Measurements from ENCODE around the gene SAMD8.

SAMD8 gene

DNA sequence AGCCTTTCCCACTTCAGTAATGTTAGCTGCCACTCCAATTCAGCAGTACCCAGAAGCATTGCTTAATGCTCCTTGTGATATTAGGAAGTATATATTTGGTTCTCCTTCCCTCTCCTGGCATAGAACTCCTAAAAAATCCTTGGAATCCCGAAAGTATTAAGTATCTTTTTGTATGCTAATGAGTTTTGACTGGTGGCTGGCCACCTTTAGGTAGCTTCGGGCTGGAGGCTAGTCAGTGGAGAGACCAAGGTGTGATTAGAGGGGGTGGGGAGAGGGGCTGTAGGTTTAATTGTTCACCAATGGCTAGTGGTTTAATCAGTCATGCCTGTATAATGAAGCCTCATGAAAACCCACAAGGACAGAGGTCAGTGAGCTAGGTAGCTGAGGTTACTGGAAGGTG is 112.1 kb downstream of the SAMD8 start:
- DNase-seq (ENCODE audit: low read depth in 2 of 2): no peak

DNA sequence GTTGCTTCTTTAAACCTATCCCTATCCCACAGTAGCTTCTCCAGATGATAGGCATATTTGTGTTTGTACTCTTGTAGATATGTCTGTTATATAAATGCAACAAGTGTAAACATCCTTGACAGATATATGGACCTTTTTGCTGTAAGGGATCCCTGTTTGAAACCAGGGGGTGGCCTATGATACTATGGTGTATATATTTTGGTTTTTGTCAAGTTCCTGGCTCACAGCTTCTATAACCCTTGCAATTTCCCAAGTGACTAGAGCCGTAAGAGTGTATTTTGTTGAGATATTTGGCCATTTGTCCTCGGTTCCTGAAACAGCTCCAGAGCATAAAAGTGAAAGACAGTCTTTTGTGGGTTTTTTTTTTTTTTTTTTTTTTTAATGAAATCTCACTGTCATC is 114.6 kb downstream of the SAMD8 start:
- DNase-seq (ENCODE audit: low read depth in 2 of 2): no peak

GRCh38 chr10:75226656-75227055 is 115.2 kb downstream of the SAMD8 start:
- DNase-seq (ENCODE audit: low read depth in 2 of 2): no peak

DNA sequence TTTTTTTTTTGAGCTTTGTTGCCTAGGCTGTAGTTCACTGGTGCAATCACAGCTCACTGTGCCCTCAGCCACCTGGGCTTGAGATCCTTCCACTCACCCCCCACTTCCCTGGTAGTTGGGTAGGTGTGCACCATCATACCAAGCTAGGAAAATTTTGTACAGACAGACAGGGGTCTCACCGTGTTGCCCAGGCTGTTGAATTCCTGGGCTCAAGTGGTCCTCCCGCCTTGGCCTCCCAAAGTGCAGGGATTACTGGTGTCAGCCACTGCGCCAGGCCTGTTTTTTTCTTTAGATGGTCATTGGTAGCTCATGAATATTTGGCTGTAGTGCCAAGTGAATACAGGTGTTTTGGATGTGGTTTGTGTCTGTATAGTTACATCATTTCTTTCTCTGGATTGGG is 116.8 kb downstream of the SAMD8 start:
- no peak for DNase-seq (ENCODE audit: low read depth in 2 of 2)

- DNase-seq (ENCODE audit: low read depth in 2 of 2): no peak
These were observed 117.4 kb downstream of the SAMD8 start for GRCh38 chr10:75228834-75229233.

GRCh38 chr10:75229971-75230370 is 118.5 kb downstream of the SAMD8 start:
- no peak for DNase-seq (ENCODE audit: low read depth in 2 of 2)

GRCh38 chr10:75230600-75231038 is 119.2 kb downstream of the SAMD8 start:
- DNase-seq (ENCODE audit: low read depth in 2 of 2): peak; percentile 60 to 65
